ENCODE data around the gene ROCK2.

- no peak for TF ChIP-seq CTCF (IDR thresholded peaks at IDR 0.05)
- no peak for TF ChIP-seq EZH2phosphoT487 (IDR thresholded peaks at IDR 0.05)
Measured at GRCh38 chr2:11344342-11344955, at the start of gene ROCK2.

All from neural progenitor cell (in vitro differentiated cells).